Suppressor macrophage (primary cell): Measurements from ENCODE around the gene ATP8B1.
"Not testable (repeated sequence)": the region's sequence is repeated elsewhere in the genome, so short reads cannot be mapped to it uniquely, and the experiment has no call there.

Experiments
- DNase-seq, 4 experiments: peaks; one replicate each; pipeline ENCODE4 v3.0.0-alpha.2; 2020 to 2022

Gene ATP8B1

GRCh38 chr18:57764995-57765394 lies 38.1 kb downstream of the ATP8B1 start:
- DNase-seq: peak in 2 of 4 experiments; percentile 56 to 58

- no peak for DNase-seq
Observed at GRCh38 chr18:57764087-57764486, 39.0 kb downstream of the ATP8B1 start.

GRCh38 chr18:57762686-57763085 lies 40.4 kb downstream of the ATP8B1 start:
- DNase-seq: no peak

GRCh38 chr18:57759650-57760049 lies 43.5 kb downstream of the ATP8B1 start:
- DNase-seq: no peak

GRCh38 chr18:57755473-57756067 lies 47.5 kb downstream of the ATP8B1 start:
- no peak for DNase-seq

- no peak for DNase-seq
Observed at GRCh38 chr18:57754577-57755338, 48.4 kb downstream of the ATP8B1 start.

GRCh38 chr18:57753063-57753462 lies 50.1 kb downstream of the ATP8B1 start:
- no peak for DNase-seq

GRCh38 chr18:57749604-57749970 lies 53.5 kb downstream of the ATP8B1 start:
- DNase-seq: no peak

- DNase-seq: peak; percentile 40 to 70 (median 64)
Observed at GRCh38 chr18:57748770-57749603, 54.1 kb downstream of the ATP8B1 start.

GRCh38 chr18:57747809-57748680 lies 55.1 kb downstream of the ATP8B1 start:
- DNase-seq: no peak

- no peak for DNase-seq
Observed at GRCh38 chr18:57744211-57744694, 58.9 kb downstream of the ATP8B1 start.

GRCh38 chr18:57743008-57743407 lies 60.1 kb downstream of the ATP8B1 start:
- DNase-seq: no peak

- no peak for DNase-seq
Observed at GRCh38 chr18:57741273-57741672, 61.8 kb downstream of the ATP8B1 start.

- DNase-seq: no peak
Observed at GRCh38 chr18:57738078-57738477, 65.0 kb downstream of the ATP8B1 start.

GRCh38 chr18:57737400-57738060 lies 65.6 kb downstream of the ATP8B1 start:
- peak; percentile 95 to 99 (median 97) for DNase-seq

GRCh38 chr18:57735042-57735441 lies 68.1 kb downstream of the ATP8B1 start:
- not testable (repeated sequence) for DNase-seq

GRCh38 chr18:57733861-57734260 lies 69.3 kb downstream of the ATP8B1 start:
- no peak for DNase-seq

GRCh38 chr18:57730146-57730545 lies 73.0 kb downstream of the ATP8B1 start:
- no peak for DNase-seq

GRCh38 chr18:57728941-57729511 lies 74.1 kb downstream of the ATP8B1 start:
- DNase-seq: peak; percentile 37 to 82 (median 70)

- peak in 3 of 4 experiments; percentile 13 to 53 (median 21) for DNase-seq
Observed at GRCh38 chr18:57727952-57728807, 74.9 kb downstream of the ATP8B1 start.
